Neuron (in vitro differentiated cells): Measurements from ENCODE around the gene RPP14.
"Not testable (repeated sequence)": the region's sequence is repeated elsewhere in the genome, so short reads cannot be mapped to it uniquely, and the experiment has no call there.

Source experiments
- H2AFZ ChIP-seq: one replicate; pipeline ENCODE4 v1.6.1; 2013; ENCODE audit warnings: low read depth, mild to moderate bottlenecking, inconsistent platforms, low read length, moderate library complexity
- H3K27me3 ChIP-seq: one replicate; pipeline ENCODE4 v1.6.1; 2013; ENCODE audit warnings: low read length; ENCODE audit not compliant: insufficient read depth
- H3K36me3 ChIP-seq: one replicate; pipeline ENCODE4 v1.6.1; 2013; ENCODE audit warnings: low read length; ENCODE audit not compliant: insufficient read depth
- H3K4me1 ChIP-seq: one replicate; pipeline ENCODE4 v1.6.1; 2013; ENCODE audit warnings: low read length; ENCODE audit not compliant: insufficient read depth
- H3K4me3 ChIP-seq: 2 replicates; pipeline ENCODE4 v1.5.1; 2013; ENCODE audit warnings: mild to moderate bottlenecking, low read length, moderate library complexity
- H3K9me3 ChIP-seq: one replicate; pipeline ENCODE4 v1.6.1; 2013; ENCODE audit warnings: low read length

The RPP14 gene

DNA sequence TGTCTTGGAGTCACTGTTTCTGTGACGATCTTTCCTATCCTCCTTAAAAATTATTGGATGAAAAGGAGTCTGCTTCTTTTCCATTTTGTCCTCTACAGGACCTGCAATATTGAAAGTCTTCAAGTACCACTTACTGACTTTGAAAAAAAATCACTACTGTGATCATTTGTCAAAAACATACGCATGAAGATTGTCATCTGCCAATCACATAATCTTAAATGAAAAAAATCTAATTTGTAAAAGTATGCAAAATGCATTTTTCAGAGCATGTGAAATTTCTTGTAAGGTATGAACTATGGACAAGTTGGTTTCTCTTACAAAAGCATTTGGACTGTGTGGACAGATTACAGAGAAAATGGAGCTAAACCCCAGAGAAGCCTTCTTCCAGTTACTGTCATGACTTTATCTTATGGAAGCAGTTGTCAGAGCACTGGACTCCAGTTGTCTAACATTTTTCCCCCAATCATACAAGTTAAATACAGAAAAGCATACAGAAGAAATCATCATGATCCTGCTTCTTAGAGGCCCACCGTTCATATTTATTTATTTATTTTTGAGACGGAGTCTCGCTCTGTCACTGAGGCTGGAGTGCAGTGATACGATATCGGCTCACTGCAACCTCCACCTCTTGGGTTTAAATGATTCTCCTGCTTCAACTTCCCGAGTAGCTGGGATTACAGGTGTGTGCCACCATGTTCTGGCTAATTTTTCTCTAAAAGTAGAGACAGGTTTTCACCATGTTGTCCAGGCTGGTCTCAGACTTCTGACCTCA is 23.3 kb downstream of the RPP14 start:
- Histone ChIP-seq H2AFZ (no peak overlapping the region), H3K27me3 (no peaks in the 10 kb centered on the region), H3K4me3 (no peak overlapping the region), H3K4me1 (peaks cover 16% of the 10 kb centered on the region), H3K36me3 (no peaks in the 10 kb centered on the region), H3K9me3 (no peaks in the 10 kb centered on the region)

DNA sequence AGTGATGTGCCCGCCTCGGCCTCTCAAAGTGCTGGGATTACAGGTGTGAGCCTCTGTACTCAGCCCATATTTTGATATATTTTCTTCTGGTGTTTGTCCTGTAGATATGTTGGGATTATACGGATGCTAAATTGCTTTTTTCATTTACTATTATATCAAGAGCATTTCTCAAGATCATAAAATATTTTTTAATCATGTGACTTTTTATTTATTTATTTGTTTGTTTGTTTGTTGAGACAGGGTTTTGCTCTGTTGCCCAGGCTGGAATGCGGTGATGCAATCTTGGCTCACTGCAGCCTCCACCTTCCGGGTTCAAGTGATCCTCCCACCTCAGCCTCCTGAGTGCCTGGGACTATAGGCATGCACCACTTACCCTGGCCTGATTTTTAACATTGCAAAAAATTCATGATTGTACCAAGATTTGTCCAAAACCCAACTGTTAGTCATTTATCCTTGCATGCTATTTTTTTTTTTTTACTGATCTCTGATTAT is 23.9 kb downstream of the RPP14 start:
- H3K4me3 ChIP-seq = no peak overlapping the region
- H3K36me3 ChIP-seq = no peaks in the 10 kb centered on the region
- no peaks in the 10 kb centered on the region for H3K27me3 ChIP-seq
- H3K9me3 ChIP-seq = no peaks in the 10 kb centered on the region
- peaks cover 20% of the 10 kb centered on the region for H3K4me1 ChIP-seq
- no peak overlapping the region for H2AFZ ChIP-seq

DNA sequence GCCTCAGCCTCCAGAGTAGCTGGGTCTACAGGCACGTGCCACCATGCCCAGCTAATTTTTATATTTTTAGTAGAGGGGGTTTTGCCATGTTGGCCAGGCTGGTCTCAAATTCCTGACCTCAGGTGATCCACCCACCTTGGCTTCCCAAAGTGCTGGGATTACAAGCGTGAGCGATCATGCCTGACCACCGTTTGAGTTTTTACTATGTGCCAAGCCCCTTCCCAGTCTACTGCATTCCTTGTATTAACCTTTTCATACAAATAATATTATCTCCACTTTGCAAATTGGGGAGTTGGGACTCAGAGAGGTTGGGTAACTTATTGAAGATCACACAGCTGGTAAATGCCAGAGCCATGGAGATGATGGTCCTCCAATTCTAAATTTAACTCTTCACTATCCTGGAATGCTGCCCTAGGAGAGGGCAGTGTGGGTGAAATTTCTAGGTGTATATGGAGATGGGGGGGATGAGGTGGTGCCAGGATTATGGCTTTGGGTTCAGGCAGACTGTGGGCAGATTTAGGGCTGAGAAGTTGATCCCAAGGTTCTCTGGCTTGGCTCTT is 25.6 kb downstream of the RPP14 start:
- H3K36me3 ChIP-seq = no peaks in the 10 kb centered on the region
- H3K27me3 ChIP-seq = no peaks in the 10 kb centered on the region
- peaks cover 21% of the 10 kb centered on the region for H3K4me1 ChIP-seq
- no peaks in the 10 kb centered on the region for H3K9me3 ChIP-seq
- H3K4me3 ChIP-seq = no peak overlapping the region
- H2AFZ ChIP-seq = no peak overlapping the region

DNA sequence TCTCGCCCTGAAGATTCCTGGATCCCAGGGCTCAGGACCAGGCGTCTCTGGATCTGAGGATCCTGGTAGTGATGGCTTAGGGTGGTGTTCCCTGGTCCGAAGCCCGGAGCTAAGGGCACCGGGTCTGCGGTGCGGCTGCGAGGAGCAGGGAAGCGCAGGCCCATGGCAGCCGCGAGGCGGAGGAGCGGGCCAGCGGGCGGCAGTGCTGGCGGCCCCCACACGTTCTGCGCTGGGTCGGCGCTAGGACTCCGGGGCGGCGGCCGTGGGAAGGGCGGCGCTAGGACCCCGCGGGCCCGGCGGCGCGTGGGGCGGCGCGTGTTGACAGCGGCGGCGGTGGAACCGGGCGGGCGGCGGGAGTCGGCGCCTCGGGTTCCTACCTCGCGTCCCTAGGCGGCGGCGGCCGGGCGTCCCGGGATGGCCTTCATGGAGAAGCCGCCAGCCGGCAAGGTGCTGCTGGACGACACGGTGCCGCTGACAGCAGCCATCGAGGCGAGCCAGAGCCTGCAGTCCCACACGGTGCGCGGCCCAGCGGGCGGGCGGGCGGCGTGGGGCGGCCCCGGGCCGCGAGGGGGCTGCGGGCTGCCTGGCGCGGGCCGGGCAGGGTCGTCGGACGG is 26.6 kb downstream of the RPP14 start, which contains the start of gene PXK:
TSS of gene PXK (plus strand) at position 318 of the 614 bp plus-strand sequence. CDS start at position 415, 97 bp downstream.
- no peaks in the 10 kb centered on the region for H3K36me3 ChIP-seq
- no peaks in the 10 kb centered on the region for H3K9me3 ChIP-seq
- peak within 1 kb of the TSS; percentile 72 for H3K4me3 ChIP-seq
- peaks cover 21% of the 10 kb centered on the region for H3K4me1 ChIP-seq
- peak within 1 kb of the TSS; percentile 71 for H2AFZ ChIP-seq
- no peaks in the 10 kb centered on the region for H3K27me3 ChIP-seq

DNA sequence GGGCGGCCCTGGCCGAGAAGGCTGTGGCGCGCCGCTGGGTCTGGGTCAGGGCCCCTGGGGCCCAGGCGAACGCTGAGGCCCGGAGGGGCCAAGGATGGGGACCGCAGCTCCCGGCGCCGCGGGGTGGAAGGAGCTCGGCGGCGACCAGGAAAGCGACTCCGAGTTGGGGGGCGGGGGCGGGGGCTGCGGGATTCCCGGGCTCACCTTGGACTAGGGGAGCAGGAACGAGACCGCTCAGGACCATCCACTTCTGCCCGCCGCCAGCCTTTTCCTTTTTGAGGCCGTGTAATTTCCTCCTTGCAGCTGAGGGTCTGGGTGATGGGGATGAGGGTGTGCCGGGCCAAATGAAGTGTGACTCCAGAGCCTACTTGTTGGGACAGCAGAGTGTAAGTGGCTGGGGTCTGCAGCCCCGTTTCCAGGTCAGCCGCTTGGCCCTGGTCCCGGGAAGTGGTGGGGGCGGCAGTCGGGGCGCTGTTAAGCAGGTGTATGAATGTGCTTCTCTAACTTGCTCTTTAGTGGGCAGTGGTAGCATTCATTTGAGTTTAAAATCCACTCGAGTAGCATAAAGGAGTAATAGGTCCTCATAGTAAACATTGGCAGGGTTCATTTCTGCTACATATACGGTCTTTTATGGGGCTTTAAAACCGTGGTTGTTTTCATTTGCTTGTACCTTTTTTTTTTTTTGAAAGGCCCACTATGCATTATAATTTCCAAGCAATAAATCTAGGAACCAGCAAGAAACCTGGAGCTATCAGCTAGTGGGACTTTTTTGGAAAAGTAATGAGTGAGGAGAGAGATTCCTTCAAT is 27.4 kb downstream of the RPP14 start:
- Histone ChIP-seq H3K36me3 (no peaks in the 10 kb centered on the region), H2AFZ (peak overlapping the region; percentile 71), H3K4me3 (peak overlapping the region; percentile 72), H3K27me3 (no peaks in the 10 kb centered on the region), H3K4me1 (peaks cover 21% of the 10 kb centered on the region), H3K9me3 (no peaks in the 10 kb centered on the region)

DNA sequence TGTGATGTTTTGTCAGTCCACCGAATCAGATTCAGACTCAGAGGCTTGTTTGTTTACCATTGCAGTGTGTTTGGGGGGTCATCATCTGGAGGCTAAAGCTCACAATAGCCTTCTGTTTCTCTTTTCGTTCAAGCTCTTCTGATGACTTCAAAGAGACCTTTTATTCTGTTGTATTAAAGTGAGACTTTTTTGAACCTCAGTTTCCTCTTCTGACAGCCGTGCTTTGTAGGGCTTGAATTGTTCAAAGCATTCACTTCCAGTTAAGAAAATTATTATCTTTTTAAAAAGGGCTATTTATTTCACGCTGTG is 27.9 kb downstream of the RPP14 start:
- Histone ChIP-seq H3K36me3 (no peaks in the 10 kb centered on the region), H3K9me3 (no peaks in the 10 kb centered on the region), H3K4me3 (peak overlapping the region; percentile 72)

DNA sequence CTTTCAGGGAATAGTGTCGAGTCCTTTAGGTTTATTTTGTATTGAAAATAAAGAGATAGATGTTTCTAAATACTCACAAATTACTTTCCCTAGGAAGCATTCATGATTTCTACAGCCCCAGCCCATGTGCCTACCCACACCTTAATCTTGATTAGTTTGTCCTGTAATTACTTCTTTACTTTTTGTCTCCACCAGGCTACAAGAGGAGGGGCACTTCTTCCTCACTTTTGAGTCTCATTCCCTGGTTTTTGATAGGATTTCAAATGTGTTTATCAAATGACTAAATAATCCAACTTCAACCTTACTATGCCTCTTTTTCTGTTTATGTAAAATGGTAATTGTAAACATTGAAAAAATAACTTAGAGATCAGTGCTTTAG is 28.4 kb downstream of the RPP14 start:
- no peaks in the 10 kb centered on the region for H3K36me3 ChIP-seq
- no peaks in the 10 kb centered on the region for H3K9me3 ChIP-seq
- H3K27me3 ChIP-seq = no peaks in the 10 kb centered on the region
- H2AFZ ChIP-seq = no peak overlapping the region
- H3K4me3 ChIP-seq = peak overlapping the region; percentile 72
- H3K4me1 ChIP-seq = peaks cover 21% of the 10 kb centered on the region

More for the DNA sequence above, 27.9 kb downstream of the RPP14 start:
- no peaks in the 10 kb centered on the region for H3K27me3 ChIP-seq
- peak overlapping the region; percentile 71 for H2AFZ ChIP-seq
- H3K4me1 ChIP-seq = peaks cover 21% of the 10 kb centered on the region

DNA sequence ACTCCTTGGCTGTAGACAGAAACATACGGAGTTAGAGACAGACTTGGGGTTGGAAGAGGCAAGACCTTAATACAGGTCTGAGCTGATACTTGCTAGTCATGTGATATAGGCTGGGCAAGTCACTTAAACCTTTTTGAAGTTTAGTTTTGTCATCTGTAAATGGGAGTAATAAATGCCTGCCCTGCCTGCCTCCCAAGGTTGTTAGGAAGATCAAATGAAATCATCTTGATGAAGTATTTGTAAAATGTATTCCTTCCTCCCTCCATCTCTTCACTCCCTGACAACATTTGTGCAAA is 29.6 kb downstream of the RPP14 start:
- no peaks in the 10 kb centered on the region for H3K27me3 ChIP-seq
- H3K4me1 ChIP-seq = peaks cover 21% of the 10 kb centered on the region
- H3K36me3 ChIP-seq = no peaks in the 10 kb centered on the region
- H2AFZ ChIP-seq = no peak overlapping the region
- no peaks in the 10 kb centered on the region for H3K9me3 ChIP-seq
- H3K4me3 ChIP-seq = no peak overlapping the region

DNA sequence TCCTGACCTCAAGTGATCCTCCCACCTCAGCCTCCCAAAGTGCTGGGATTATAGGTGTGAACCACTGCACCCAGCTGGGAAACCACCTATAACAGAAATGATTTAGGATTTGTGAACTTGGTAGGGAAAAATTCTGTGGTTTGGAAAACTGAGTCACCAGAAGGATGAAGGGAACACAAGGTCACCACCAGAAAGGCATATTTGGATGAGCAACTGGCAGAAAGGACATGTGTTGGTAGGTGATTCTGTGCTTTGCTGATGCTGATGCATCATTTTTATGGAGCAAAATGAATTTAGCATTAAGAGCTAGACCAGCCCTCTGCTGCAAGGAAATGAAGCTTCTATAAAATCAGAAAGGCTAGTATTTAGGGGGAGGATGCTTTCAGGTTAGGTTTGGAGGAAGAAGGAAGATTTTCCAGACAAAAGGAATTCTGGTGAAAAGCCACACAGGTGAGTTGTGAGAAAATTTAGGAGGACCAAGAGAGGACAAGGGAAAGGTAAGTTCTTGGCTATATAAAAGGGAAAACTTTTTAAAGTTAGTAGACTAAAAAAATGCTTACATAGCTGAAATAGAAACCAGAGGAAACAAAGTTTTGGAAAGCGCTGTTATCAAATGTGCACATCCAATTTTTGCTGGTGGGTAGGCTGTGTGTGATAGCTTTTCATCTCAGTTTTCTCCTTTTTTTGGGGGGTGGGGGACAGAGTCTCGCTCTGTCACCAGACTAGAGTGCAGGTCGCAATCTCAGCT is 30.3 kb downstream of the RPP14 start:
- H3K4me1 ChIP-seq = peaks cover 21% of the 10 kb centered on the region
- H3K4me3 ChIP-seq = no peak overlapping the region
- H3K27me3 ChIP-seq = no peaks in the 10 kb centered on the region
- H3K36me3 ChIP-seq = no peaks in the 10 kb centered on the region
- H2AFZ ChIP-seq = no peak overlapping the region
- no peaks in the 10 kb centered on the region for H3K9me3 ChIP-seq

DNA sequence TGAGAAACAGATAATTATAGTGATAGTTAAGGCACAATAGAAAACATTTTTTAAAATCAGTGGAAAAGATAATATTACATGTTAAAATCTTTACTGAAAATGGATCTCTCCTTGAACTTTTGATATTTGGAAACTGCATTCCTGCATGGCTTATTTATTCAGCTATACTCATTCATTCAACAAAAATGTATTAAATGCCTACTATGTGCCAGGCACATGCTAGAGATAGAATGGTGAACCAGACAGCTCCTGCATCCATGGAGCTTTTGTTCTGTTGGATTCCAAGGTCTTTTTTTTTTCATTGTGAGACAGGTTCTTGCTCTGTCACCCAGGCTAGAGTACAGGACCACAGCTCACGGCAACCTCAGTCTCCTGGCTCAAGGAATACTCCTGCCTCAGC is 31.1 kb downstream of the RPP14 start:
- H3K36me3 ChIP-seq = no peaks in the 10 kb centered on the region
- H3K4me1 ChIP-seq = peaks cover 21% of the 10 kb centered on the region
- H3K4me3 ChIP-seq = no peak overlapping the region
- no peak overlapping the region for H2AFZ ChIP-seq
- no peaks in the 10 kb centered on the region for H3K27me3 ChIP-seq
- H3K9me3 ChIP-seq = no peaks in the 10 kb centered on the region

DNA sequence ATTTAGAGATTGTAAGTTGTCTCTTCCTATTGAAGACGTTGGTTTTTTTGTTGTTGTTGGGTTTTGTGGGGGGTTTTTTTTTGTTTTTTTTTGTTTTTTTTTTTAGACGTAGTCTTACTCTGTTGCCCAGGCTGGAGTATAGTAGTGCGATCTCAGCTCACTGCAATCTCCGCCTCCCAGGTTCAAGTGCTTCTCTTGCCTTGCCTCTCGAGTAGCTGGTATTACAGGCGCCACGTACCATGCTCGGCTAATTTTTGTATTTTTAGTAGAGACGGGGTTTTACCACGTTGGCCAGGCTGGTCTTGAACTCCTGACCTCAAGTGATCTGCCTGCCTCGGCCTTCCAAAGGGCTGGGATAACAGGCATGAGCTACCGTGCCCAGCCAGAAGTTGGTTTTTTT is 33.1 kb downstream of the RPP14 start:
- not testable (repeated sequence) for H3K27me3 ChIP-seq, H2AFZ ChIP-seq, H3K36me3 ChIP-seq, H3K9me3 ChIP-seq, H3K4me3 ChIP-seq, H3K4me1 ChIP-seq

DNA sequence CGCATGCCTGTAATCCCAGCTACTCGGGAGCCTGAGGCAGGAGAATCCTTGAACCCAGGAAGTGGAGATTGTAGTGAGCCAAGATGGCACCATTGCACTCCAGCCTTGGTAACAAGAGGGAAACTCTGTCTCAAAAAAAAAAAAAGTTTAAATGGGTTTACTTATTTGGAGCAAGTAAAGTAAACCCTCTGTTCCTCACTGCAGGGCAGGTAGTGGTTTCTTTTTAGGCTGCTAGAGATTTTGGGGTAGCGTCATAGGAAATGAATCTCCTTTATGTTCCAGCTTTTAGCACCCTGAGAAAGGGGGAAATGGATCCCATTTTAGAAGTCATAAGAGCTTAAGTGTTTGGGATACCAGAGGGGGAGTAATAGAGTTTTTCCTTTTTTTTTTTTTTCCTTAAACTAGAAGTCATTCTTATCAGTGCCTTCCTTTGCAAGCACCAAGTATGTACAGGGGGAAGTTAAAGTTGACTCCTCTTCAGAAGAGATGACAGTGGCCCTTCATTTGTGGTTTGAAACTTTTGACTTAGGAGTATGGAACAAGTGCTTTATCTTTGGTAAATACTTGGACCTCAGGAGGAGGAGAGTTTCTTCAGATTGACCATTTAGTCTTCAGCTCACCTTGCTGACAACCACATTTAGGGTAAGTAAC is 34.7 kb downstream of the RPP14 start:
- Histone ChIP-seq H3K4me1 (no peaks in the 10 kb centered on the region), H3K4me3 (no peak overlapping the region), H3K9me3 (no peaks in the 10 kb centered on the region), H3K27me3 (no peaks in the 10 kb centered on the region), H2AFZ (no peak overlapping the region), H3K36me3 (no peaks in the 10 kb centered on the region)
